HG02840 (cell line): Measurements from ENCODE around the gene TBL1XR1.
"Not testable (repeated sequence)": the region's sequence is repeated elsewhere in the genome, so short reads cannot be mapped to it uniquely, and the experiment has no call there.

Experiments
- ATAC-seq: cut with Tn5 transposase; IDR thresholded peaks from one replicate; pipeline ENCODE4 v1.9.1; 2021; ENCODE audit warnings: mild to moderate bottlenecking, moderate library complexity, moderate number of reproducible peaks; ENCODE audit not compliant: unreplicated experiment, low FRiP score

The TBL1XR1 gene

GRCh38 chr3:177145954-177146353, 51.3 kb downstream of the TBL1XR1 start:
- no peak for ATAC-seq

DNA sequence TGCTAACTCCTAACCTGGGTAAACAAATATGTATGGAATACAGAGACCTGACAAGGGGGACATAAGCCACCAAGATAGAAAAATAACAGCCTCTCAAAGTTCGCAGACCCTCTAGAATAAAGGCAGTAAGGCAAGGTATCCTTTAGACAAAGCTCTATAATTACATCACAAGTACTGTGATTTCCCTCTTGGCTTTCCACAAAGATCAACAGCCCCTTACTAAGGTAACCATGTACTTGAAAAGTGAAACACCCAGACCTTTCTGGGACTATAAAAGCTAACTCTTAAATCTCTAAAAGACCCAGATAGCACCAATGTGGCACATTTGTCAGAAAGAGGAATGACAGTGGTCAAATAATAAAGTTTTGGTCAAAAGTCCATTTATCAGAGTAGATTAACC, 51.9 kb downstream of the TBL1XR1 start:
- no peak for ATAC-seq

DNA sequence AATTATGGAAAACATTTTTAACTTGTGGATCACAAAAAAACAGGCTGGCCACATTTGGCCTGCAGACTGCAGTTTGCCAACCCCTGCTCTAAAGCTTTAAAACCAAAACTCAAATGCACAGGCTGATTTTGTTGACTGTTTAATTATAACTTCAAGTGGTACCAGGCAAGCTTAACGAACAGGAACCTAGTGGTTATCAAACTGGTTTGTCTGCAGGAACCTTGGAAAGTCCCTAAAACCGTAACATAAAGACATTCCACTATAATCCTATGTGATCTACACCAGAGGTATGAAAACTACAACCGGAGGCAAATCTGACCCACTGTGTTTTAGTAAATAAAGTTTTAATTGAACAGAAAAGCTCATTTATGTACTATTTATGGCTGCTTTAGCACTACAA, 52.4 kb downstream of the TBL1XR1 start:
- ATAC-seq = no peak

GRCh38 chr3:177141899-177142646, 55.2 kb downstream of the TBL1XR1 start:
- ATAC-seq = no peak

DNA sequence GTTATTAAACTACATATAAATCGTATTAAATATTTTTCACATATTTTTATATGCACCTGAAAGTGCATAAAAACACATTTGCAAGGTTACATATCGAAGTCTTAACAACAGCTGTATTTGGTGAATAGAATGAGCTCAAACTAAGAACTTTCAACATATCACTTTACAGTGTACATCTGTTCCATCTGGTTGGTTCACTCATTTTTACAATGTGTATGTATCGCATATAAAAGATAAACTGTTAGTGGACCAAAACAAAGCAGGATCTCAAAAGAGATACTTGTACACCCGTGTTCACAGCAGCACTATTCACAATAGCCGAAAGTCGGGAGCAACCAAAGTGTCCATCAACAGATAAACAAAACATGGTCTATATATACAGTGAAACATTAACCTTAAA, 55.8 kb downstream of the TBL1XR1 start:
- no peak for ATAC-seq

GRCh38 chr3:177139220-177139619, 58.1 kb downstream of the TBL1XR1 start:
- ATAC-seq = not testable (repeated sequence)

GRCh38 chr3:177137774-177138705, 59.2 kb downstream of the TBL1XR1 start:
- ATAC-seq = no peak

DNA sequence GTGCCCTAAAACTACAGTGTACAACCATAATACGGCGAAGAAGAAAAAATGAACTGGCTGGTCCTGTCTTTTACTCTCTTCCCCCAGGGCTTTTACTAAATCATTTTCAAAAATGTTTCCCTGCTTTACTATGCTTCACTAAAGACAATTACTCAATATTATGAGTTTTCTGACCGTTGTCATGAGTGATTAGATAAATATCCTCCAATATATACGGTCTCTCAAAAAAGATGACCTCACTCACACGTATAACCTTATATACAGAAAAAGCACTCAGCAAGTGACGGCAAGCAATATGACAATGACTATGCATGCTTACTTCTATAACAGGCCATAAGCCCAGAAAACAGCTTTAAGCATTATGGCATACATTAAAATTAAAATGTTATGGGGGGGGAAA, 60.5 kb downstream of the TBL1XR1 start:
- no peak for ATAC-seq

- no peak for ATAC-seq
Observed at GRCh38 chr3:177135841-177136492, 61.3 kb downstream of the TBL1XR1 start.

DNA sequence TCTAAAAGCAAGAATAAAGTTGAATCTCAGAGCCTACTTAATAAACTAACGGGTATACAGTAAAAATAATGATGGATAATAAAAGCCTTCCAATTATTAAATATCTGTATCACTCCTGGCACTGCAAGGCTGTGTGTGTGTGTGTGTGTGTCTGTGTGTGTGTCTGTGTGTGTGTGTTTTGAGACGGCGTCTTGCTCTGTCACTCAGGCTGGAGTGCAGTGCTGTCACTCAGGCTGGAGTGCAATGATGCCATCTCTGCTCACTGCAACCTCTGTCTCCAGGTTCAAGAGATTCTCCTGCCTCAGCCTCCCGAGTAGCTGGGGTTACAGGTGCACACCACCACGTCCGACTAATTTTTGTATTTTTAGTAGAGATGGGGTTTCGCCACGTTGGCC, 62.5 kb downstream of the TBL1XR1 start:
- no peak for ATAC-seq

DNA sequence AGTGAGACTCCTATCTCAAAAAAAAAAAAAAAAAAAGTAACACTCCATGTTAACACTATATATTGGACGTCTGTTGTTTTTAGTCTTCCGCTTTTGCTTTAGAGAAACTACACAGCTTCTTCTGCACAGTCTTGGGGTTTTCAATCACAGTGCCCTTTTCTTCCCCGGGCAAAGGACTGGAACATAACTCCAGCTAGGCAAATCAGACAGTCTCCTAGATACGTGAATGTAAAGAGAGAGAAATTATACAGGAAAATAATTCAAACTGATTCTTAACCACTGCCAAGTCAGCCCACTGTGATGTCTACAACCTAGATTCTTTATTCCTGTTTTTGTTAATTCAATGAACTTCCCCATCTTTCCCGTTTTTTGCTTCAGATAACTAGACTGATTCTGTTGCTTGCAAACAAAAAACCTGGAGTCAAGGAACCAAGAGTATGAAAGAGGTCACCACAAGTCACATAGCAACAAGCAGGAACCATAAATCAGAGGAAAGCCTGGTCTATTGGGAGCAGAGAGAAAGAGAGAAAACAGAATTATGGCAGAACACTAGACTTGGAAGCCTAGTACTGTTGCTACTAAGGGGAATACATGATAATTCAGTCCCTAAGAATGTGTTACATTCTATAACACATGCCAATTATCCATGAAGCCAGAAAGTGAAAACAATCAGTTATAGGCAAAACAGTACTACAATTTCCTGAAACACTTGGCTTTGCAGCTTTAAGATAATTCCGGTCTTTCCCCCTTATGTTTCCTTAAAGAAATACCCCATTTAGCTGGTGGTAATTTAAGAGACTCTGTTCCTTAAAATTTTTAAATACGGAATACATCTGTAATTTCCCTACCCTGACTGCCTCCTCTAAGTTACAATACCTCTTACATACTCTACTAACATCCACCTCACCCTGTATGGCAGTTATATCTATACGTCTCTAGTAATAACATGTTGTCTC, 63.1 kb downstream of the TBL1XR1 start:
- ATAC-seq = no peak

- ATAC-seq = no peak
Observed at GRCh38 chr3:177131927-177132636, 65.2 kb downstream of the TBL1XR1 start.

GRCh38 chr3:177127008-177127407, 70.3 kb downstream of the TBL1XR1 start:
- ATAC-seq = no peak

GRCh38 chr3:177126015-177126773, 71.1 kb downstream of the TBL1XR1 start:
- no peak for ATAC-seq

DNA sequence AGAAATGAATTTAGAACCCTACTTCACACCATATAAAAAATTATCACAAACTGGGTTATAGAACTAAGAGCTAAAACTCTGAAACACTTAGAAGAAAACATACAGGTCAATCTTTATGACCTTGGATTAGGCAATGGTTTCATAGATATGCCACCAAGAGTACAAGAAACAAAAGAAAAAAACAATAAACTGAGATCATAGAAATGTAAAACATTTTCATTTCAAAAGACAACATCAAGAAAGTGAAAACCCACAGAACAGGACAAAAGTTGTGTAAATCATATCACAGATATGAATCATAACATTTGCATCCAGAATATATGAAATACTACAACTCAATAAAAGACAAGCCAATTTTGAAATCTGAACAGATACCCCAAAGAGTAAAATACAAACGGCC, 72.4 kb downstream of the TBL1XR1 start:
- no peak for ATAC-seq

DNA sequence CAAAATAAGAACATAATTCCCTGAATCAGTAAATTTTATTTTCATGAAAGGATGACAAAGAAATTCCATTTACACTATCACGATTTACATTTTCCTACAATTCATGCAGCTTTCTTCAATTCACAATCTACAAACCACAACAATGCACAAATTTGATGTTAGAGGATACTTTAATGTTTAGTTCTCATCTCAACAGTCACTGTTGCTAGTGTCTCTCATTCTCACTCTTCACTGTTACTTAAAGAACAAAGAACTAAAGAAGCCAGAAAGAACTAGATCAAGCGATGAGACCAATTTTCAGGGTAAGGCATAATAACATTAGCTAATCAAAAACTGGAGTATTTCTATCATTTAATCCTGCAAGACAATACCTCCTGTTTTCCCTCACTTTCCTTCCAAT, 73.5 kb downstream of the TBL1XR1 start:
- ATAC-seq = no peak

DNA sequence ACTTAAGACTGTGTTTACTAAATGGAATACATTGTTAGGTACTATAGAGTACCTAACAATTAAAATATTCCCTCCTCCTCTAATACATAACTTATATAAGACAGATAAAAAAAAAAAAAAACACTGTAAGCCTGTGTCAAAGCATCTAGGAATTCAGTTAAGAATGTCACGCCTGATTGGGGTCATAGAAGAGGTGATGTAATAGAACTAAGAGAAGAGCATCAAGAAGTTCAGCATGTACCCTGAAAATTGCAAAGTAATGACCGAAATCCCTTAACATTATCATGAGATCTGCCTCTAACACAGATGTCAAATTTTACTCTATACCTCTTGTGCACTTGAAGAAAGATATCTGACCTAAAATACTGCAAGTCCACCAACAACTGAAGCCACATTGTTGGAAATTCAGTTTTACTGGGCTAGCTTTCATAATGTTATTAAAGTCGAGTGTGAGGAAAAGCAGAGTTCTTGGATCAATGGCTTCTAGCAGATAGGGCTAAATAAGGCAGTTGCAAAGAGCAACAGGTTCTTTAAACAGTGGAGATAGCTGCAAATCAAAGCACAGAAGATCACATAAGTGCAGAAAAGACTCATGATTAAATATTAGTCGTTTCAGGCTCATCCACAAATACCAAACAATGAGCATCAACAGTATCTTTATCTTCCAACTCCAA, 75.0 kb downstream of the TBL1XR1 start:
- ATAC-seq = no peak

DNA sequence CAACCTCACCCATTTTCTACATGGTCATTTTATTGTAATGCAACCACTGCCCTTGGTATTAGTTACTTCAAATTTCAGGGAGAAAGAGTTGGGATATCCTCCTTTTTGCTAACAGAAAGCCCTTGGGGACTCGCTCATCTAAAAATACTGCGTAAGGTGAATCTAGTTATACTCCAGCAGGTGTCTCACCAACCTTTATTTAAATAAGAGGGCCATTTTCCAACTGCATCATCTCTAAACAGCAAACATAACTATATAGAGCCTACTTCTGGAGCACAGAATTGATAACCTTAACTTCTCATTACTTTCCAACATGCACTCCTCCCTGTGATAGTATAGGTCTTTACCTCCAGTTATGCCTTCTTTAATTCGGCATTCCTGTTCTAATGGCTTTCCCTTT, 77.5 kb downstream of the TBL1XR1 start:
- ATAC-seq = no peak
